Urinary bladder (tissue), 4 donors: Measurements from ENCODE around the gene LARP1. TPM values are rescaled to one million over a fixed set of nuclear protein-coding genes. Genes with fewer than 3 reads are reported as not detected.
"Not testable (repeated sequence)": the region's sequence is repeated elsewhere in the genome, so short reads cannot be mapped to it uniquely, and the experiment has no call there.

Experiments
- DNase-seq: peaks from one replicate; pipeline ENCODE4 v3.0.0-alpha.2; 2015; ENCODE audit errors: extremely low spot score
- H3K27ac ChIP-seq: one replicate; pipeline ENCODE4 v1.5.1; 2013; ENCODE audit warnings: low read depth, mild to moderate bottlenecking, moderate library complexity
- H3K36me3 ChIP-seq: one replicate; pipeline ENCODE4 v1.6.1; 2013; ENCODE audit warnings: mild to moderate bottlenecking, moderate library complexity; ENCODE audit not compliant: insufficient read depth
- H3K4me1 ChIP-seq: one replicate; pipeline ENCODE4 v1.6.1; 2013; ENCODE audit warnings: mild to moderate bottlenecking, moderate library complexity; ENCODE audit not compliant: insufficient read depth
- H3K4me3 ChIP-seq: one replicate; pipeline ENCODE4 v1.5.1; 2013; ENCODE audit warnings: low read depth, low read length
- WGBS: extraction: QIAGEN DNeasy Blood & Tissue Kit; methylation state at CpG from one replicate; pipeline ENCODE4 v1.1.7; 2013; 5-methylcytosine and 5-hydroxymethylcytosine counted together
- polyA plus RNA-seq: library from polyadenylated mRNA; stranded (reverse); fragments of 200-250 nt; gene quantifications from one replicate; pipeline ENCODE4 v1.2.3, GENCODE V29; 2013
- total RNA-seq: library from RNA; depleted of rRNA; stranded (reverse); fragments of >200 nt; gene quantifications from one replicate; pipeline ENCODE4 v1.2.3, GENCODE V29; 2014
- donor health status: healthy with polysubstance abuse.
- donor health status: healthy.

LARP1 gene
- total and polyA plus RNA-seq, 2 donors: 30.8 to 50.0 TPM

GRCh38 chr5:154759868-154760267 is 4.7 kb downstream of the LARP1 start:
- not testable (repeated sequence) for H3K27ac ChIP-seq, DNase-seq, H3K4me3 ChIP-seq, H3K4me1 ChIP-seq, H3K36me3 ChIP-seq
- WGBS: 90% methylated on average over 12 of the region's 12 CpGs

- WGBS: 64% methylated on average over 5 of the region's 5 CpGs
- Histone ChIP-seq H3K4me3 (no peak overlapping the region), H3K4me1 (peaks cover 3% of the 10 kb centered on the region), H3K36me3 (no peaks in the 10 kb centered on the region), H3K27ac (peak overlapping the region; percentile 39)
- DNase-seq: no peak
Measured at GRCh38 chr5:154761046-154761736, 6.0 kb downstream of the LARP1 start.

GRCh38 chr5:154762261-154762660 is 7.1 kb downstream of the LARP1 start:
- H3K4me3 ChIP-seq: no peak overlapping the region
- no peak overlapping the region for H3K27ac ChIP-seq
- 53% methylated on average over 1 of the region's 1 CpG for WGBS
- no peaks in the 10 kb centered on the region for H3K36me3 ChIP-seq
- peaks cover 3% of the 10 kb centered on the region for H3K4me1 ChIP-seq
- DNase-seq: no peak

GRCh38 chr5:154762700-154763099 is 7.5 kb downstream of the LARP1 start:
- peaks cover 3% of the 10 kb centered on the region for H3K4me1 ChIP-seq
- no peak overlapping the region for H3K27ac ChIP-seq
- no peaks in the 10 kb centered on the region for H3K36me3 ChIP-seq
- no peak overlapping the region for H3K4me3 ChIP-seq
- no peak for DNase-seq
- 74% methylated on average over 1 of the region's 1 CpG for WGBS

GRCh38 chr5:154764967-154765366 is 9.8 kb downstream of the LARP1 start:
- no peak for DNase-seq
- Histone ChIP-seq H3K36me3 (no peaks in the 10 kb centered on the region), H3K27ac (no peak overlapping the region), H3K4me1 (peaks cover 3% of the 10 kb centered on the region), H3K4me3 (no peak overlapping the region)
- 80% methylated on average over 3 of the region's 3 CpGs for WGBS

GRCh38 chr5:154765396-154765925 is 10.3 kb downstream of the LARP1 start:
- no peak for DNase-seq
- Histone ChIP-seq H3K4me3 (no peak overlapping the region), H3K27ac (no peak overlapping the region), H3K4me1 (peaks cover 3% of the 10 kb centered on the region), H3K36me3 (no peaks in the 10 kb centered on the region)
- 91% methylated on average over 10 of the region's 10 CpGs for WGBS

GRCh38 chr5:154766558-154767281 is 11.5 kb downstream of the LARP1 start:
- no peak overlapping the region for H3K4me3 ChIP-seq
- no peaks in the 10 kb centered on the region for H3K36me3 ChIP-seq
- H3K4me1 ChIP-seq: no peaks in the 10 kb centered on the region
- no peak overlapping the region for H3K27ac ChIP-seq
- no peak for DNase-seq
- 75% methylated on average over 3 of the region's 3 CpGs for WGBS

GRCh38 chr5:154767576-154767975 is 12.4 kb downstream of the LARP1 start:
- H3K4me3 ChIP-seq: no peak overlapping the region
- no peaks in the 10 kb centered on the region for H3K4me1 ChIP-seq
- no peak for DNase-seq
- H3K27ac ChIP-seq: no peak overlapping the region
- no peaks in the 10 kb centered on the region for H3K36me3 ChIP-seq
- WGBS: 46% methylated on average over 2 of the region's 2 CpGs

- no peaks in the 10 kb centered on the region for H3K4me1 ChIP-seq
- no peaks in the 10 kb centered on the region for H3K36me3 ChIP-seq
- WGBS: 95% methylated on average over 2 of the region's 2 CpGs
- no peak overlapping the region for H3K27ac ChIP-seq
- DNase-seq: no peak
- no peak overlapping the region for H3K4me3 ChIP-seq
Measured at GRCh38 chr5:154768207-154768606, 13.0 kb downstream of the LARP1 start.

GRCh38 chr5:154770111-154770510 is 14.9 kb downstream of the LARP1 start:
- Histone ChIP-seq H3K4me3 (no peak overlapping the region), H3K36me3 (no peaks in the 10 kb centered on the region), H3K4me1 (no peaks in the 10 kb centered on the region), H3K27ac (no peak overlapping the region)
- WGBS: 71% methylated on average over 2 of the region's 2 CpGs
- no peak for DNase-seq

- Histone ChIP-seq H3K36me3 (no peaks in the 10 kb centered on the region), H3K27ac (no peak overlapping the region), H3K4me1 (no peaks in the 10 kb centered on the region), H3K4me3 (no peak overlapping the region)
- DNase-seq: no peak
- WGBS: 18% methylated on average over 10 of the region's 10 CpGs
Measured at GRCh38 chr5:154771383-154771901, 16.3 kb downstream of the LARP1 start.

GRCh38 chr5:154773326-154773725 is 18.1 kb downstream of the LARP1 start:
- Histone ChIP-seq H3K4me1 (no peaks in the 10 kb centered on the region), H3K4me3 (no peak overlapping the region), H3K36me3 (no peaks in the 10 kb centered on the region), H3K27ac (no peak overlapping the region)
- DNase-seq: no peak
- WGBS: 84% methylated on average over 3 of the region's 3 CpGs

GRCh38 chr5:154776167-154776566 is 21.0 kb downstream of the LARP1 start:
- no peak overlapping the region for H3K4me3 ChIP-seq
- no peak overlapping the region for H3K27ac ChIP-seq
- 83% methylated on average over 1 of the region's 1 CpG for WGBS
- no peaks in the 10 kb centered on the region for H3K36me3 ChIP-seq
- no peaks in the 10 kb centered on the region for H3K4me1 ChIP-seq
- DNase-seq: no peak

- 88% methylated on average over 2 of the region's 2 CpGs for WGBS
Measured at GRCh38 chr5:154778534-154778933, 23.4 kb downstream of the LARP1 start.

More at GRCh38 chr5:154778534-154778933, 23.4 kb downstream of the LARP1 start:
- Histone ChIP-seq H3K4me1 (no peaks in the 10 kb centered on the region), H3K36me3 (no peaks in the 10 kb centered on the region), H3K27ac (no peak overlapping the region), H3K4me3 (no peak overlapping the region)
- DNase-seq: no peak
